Measurements from ENCODE around the gene MRPL22.
"Not testable (repeated sequence)": the region's sequence is repeated elsewhere in the genome, so short reads cannot be mapped to it uniquely, and the experiment has no call there.

Gene MRPL22

GRCh38 chr5:154937186-154937717 is 3.6 kb upstream of the MRPL22 start:
- ChIA-PET POLR2A (interaction anchor here (0.9 to 2.8 kb wide), 7 partner anchors 9 to 286 kb away, joined by 3 to 14 read pairs (median 4); no protein-coding TSS in a partner anchor), CTCF (no interaction called here)
- TF ChIP-seq L3MBTL2 (conservative IDR thresholded peaks at IDR 0.05) (no peak), PKNOX1 (IDR thresholded peaks at IDR 0.05) (no peak), FOXA1 (IDR thresholded peaks at IDR 0.05) (no peak), ELF4 (IDR thresholded peaks at IDR 0.05) (no peak), HDGF (IDR thresholded peaks at IDR 0.05; ENCODE audit: borderline replicate concordance) (no peak), ZNF384 (IDR thresholded peaks at IDR 0.05) (no peak), ARNT (IDR thresholded peaks at IDR 0.05) (no peak), SUZ12 (IDR thresholded peaks at IDR 0.05) (no peak), LEF1 (IDR thresholded peaks at IDR 0.05; ENCODE audit: borderline replicate concordance) (no peak), SP1 (IDR thresholded peaks at IDR 0.05) (no peak), FOXK2 (IDR thresholded peaks at IDR 0.05) (no peak), FOXM1 (IDR thresholded peaks at IDR 0.05; ENCODE audit: borderline replicate concordance) (no peak), CTBP1 (IDR thresholded peaks at IDR 0.05; ENCODE audit: borderline replicate concordance) (no peak), BHLHE40 (IDR thresholded peaks at IDR 0.05; ENCODE audit: borderline replicate concordance) (no peak), NFRKB (IDR thresholded peaks at IDR 0.05) (no peak), TARDBP (IDR thresholded peaks at IDR 0.05) (no peak)
- peak; percentile 4 for DNase-seq (ENCODE audit: extremely low spot score)

- peak; percentile 77 for TF ChIP-seq L3MBTL2 (conservative IDR thresholded peaks at IDR 0.05)
- no peak for TF ChIP-seq PKNOX1 (IDR thresholded peaks at IDR 0.05)
- TF ChIP-seq SUZ12 (IDR thresholded peaks at IDR 0.05): no peak
- DNase-seq (ENCODE audit: extremely low spot score): peak; percentile 90
- POLR2A ChIA-PET: interaction anchor here (0.9 to 2.8 kb wide), 9 partner anchors 9 to 287 kb away, joined by 3 to 14 read pairs (median 4); partner anchors contain the start of genes CNOT8 and FAXDC2
- CTCF ChIA-PET: no interaction called here
Observed at GRCh38 chr5:154937718-154938466, 3.0 kb upstream of the MRPL22 start, which contains the start of gene GEMIN5. Gene GEMIN5 (minus strand): TSS chr5:154938211. CDS start chr5:154938133, 78 bp downstream.

GRCh38 chr5:154939387-154939786 is 1.5 kb upstream of the MRPL22 start:
- CTCF ChIA-PET; DNase-seq (ENCODE audit: extremely low spot score); POLR2A ChIA-PET: not testable (repeated sequence)

GRCh38 chr5:154940375-154940771 is 500 bp upstream of the MRPL22 start:
- ChIA-PET POLR2A (no interaction called here), CTCF (no interaction called here)
- no peak for DNase-seq (ENCODE audit: extremely low spot score)
- TF ChIP-seq ELF4 (IDR thresholded peaks at IDR 0.05) (no peak), FOXK2 (IDR thresholded peaks at IDR 0.05) (no peak), L3MBTL2 (conservative IDR thresholded peaks at IDR 0.05) (no peak), ZNF384 (IDR thresholded peaks at IDR 0.05) (no peak), LEF1 (IDR thresholded peaks at IDR 0.05; ENCODE audit: borderline replicate concordance) (no peak), CTBP1 (IDR thresholded peaks at IDR 0.05; ENCODE audit: borderline replicate concordance) (no peak), TARDBP (IDR thresholded peaks at IDR 0.05) (no peak), HDGF (IDR thresholded peaks at IDR 0.05; ENCODE audit: borderline replicate concordance) (no peak), SUZ12 (IDR thresholded peaks at IDR 0.05) (no peak), BHLHE40 (IDR thresholded peaks at IDR 0.05; ENCODE audit: borderline replicate concordance) (no peak), NFRKB (IDR thresholded peaks at IDR 0.05) (no peak), PKNOX1 (IDR thresholded peaks at IDR 0.05) (no peak), ARNT (IDR thresholded peaks at IDR 0.05) (no peak), SP1 (IDR thresholded peaks at IDR 0.05) (no peak), FOXA1 (IDR thresholded peaks at IDR 0.05) (no peak), FOXM1 (IDR thresholded peaks at IDR 0.05; ENCODE audit: borderline replicate concordance) (no peak)

- no peak for TF ChIP-seq FOXK2 (IDR thresholded peaks at IDR 0.05)
- ChIA-PET CTCF (no interaction called here), POLR2A (interaction anchor here (1.9 kb wide), 1 partner anchor 15 kb away, joined by 4 read pairs; no protein-coding TSS in a partner anchor)
- DNase-seq (ENCODE audit: extremely low spot score): no peak
Observed at GRCh38 chr5:154943527-154943926, 2.7 kb downstream of the MRPL22 start.

GRCh38 chr5:154944716-154945115 is 3.8 kb downstream of the MRPL22 start:
- ChIA-PET CTCF (interaction anchor here (0.6 to 1.6 kb wide), 3 partner anchors 16 to 109 kb away, joined by 3 to 6 read pairs (median 3); no protein-coding TSS in a partner anchor), POLR2A (no interaction called here)
- no peak for DNase-seq (ENCODE audit: extremely low spot score)
- TF ChIP-seq CTBP1 (IDR thresholded peaks at IDR 0.05; ENCODE audit: borderline replicate concordance) (no peak), FOXA1 (IDR thresholded peaks at IDR 0.05) (no peak), FOXM1 (IDR thresholded peaks at IDR 0.05; ENCODE audit: borderline replicate concordance) (no peak), LEF1 (IDR thresholded peaks at IDR 0.05; ENCODE audit: borderline replicate concordance) (no peak), ELF4 (IDR thresholded peaks at IDR 0.05) (no peak), TARDBP (IDR thresholded peaks at IDR 0.05) (no peak), NFRKB (IDR thresholded peaks at IDR 0.05) (no peak), SP1 (IDR thresholded peaks at IDR 0.05) (no peak), BHLHE40 (IDR thresholded peaks at IDR 0.05; ENCODE audit: borderline replicate concordance) (no peak), ZNF384 (IDR thresholded peaks at IDR 0.05) (no peak), FOXK2 (IDR thresholded peaks at IDR 0.05) (no peak), PKNOX1 (IDR thresholded peaks at IDR 0.05) (no peak), HDGF (IDR thresholded peaks at IDR 0.05; ENCODE audit: borderline replicate concordance) (no peak), SUZ12 (IDR thresholded peaks at IDR 0.05) (no peak), L3MBTL2 (conservative IDR thresholded peaks at IDR 0.05) (no peak), ARNT (IDR thresholded peaks at IDR 0.05) (no peak)

All from HEK293T (cell line).